Measurements from ENCODE around the gene ZNF532.
"Not testable (repeated sequence)": the region's sequence is repeated elsewhere in the genome, so short reads cannot be mapped to it uniquely, and the experiment has no call there.

Gene ZNF532

GRCh38 chr18:58852629-58853028 lies 12.0 kb upstream of the ZNF532 start:
- DNase-seq (ENCODE audit: extremely low read depth, low read depth): no peak
- TF ChIP-seq, protein P1, sequence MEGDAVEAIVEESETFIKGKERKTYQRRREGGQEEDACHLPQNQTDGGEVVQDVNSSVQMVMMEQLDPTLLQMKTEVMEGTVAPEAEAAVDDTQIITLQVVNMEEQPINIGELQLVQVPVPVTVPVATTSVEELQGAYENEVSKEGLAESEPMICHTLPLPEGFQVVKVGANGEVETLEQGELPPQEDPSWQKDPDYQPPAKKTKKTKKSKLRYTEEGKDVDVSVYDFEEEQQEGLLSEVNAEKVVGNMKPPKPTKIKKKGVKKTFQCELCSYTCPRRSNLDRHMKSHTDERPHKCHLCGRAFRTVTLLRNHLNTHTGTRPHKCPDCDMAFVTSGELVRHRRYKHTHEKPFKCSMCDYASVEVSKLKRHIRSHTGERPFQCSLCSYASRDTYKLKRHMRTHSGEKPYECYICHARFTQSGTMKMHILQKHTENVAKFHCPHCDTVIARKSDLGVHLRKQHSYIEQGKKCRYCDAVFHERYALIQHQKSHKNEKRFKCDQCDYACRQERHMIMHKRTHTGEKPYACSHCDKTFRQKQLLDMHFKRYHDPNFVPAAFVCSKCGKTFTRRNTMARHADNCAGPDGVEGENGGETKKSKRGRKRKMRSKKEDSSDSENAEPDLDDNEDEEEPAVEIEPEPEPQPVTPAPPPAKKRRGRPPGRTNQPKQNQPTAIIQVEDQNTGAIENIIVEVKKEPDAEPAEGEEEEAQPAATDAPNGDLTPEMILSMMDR (IDR thresholded peaks at IDR 0.05; ENCODE audit: low read depth, low read length): no peak

DNA sequence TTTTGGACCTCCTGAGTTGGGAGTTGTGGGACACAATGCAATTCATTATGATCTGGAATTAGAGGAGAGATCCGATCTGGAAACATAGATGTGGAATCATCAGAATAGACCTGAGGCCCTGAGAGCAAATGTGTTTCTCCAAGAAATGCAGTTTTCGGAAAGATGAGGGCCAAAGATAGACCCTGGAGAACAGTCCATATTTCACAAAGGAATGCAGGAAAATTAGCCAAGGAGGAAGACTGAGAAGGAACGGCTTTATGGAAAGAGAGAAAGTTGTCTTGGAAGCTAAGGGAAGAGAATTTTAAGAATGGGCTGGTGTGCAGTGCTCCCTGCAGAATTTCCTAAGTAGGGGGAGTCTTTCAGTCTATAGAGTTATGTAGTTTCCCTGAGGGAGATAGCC lies 11.1 kb upstream of the ZNF532 start:
- TF ChIP-seq, protein P1 (IDR thresholded peaks at IDR 0.05; ENCODE audit: low read depth, low read length): no peak
- DNase-seq (ENCODE audit: extremely low read depth, low read depth): no peak

DNA sequence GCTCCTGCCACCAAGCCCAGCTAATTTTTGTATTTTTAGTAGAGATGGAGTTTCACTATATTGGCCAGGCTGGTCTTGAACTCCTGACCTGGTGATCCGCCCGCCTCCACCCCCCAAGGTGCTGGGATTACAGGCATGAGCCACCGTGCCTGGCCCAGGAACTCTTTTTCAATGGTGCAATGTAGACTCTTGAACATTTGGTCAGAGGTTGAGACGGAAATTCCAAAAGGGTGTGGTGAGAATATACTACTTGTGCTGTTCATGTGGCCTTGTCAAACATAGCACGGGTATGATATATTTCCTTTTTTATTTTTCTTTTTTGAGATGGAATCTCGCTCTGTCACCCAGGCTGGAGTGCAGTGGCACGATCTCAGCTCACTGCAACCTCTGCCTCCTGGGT lies 9.2 kb upstream of the ZNF532 start:
- not testable (repeated sequence) for DNase-seq (ENCODE audit: extremely low read depth, low read depth)

DNA sequence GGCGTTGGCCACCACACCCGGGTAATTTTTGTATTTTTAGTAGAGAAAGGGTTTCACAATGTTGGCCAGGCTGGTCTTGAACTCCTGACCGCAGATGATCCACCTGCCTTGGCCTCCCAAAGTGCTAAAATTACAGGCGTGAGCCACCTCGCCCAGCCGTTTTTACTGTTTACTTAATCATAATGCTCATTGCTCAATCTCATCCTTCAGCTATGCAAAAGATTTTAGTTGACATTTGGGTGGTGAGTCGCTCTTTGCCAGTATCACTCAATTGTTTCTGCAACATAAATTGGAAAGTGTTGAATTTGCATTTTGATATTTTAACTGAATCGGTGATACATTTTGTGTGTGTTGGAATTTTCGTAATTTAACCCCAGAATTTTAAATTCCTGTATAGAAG lies 7.8 kb upstream of the ZNF532 start:
- TF ChIP-seq, protein P1 (IDR thresholded peaks at IDR 0.05; ENCODE audit: low read depth, low read length): no peak

DNA sequence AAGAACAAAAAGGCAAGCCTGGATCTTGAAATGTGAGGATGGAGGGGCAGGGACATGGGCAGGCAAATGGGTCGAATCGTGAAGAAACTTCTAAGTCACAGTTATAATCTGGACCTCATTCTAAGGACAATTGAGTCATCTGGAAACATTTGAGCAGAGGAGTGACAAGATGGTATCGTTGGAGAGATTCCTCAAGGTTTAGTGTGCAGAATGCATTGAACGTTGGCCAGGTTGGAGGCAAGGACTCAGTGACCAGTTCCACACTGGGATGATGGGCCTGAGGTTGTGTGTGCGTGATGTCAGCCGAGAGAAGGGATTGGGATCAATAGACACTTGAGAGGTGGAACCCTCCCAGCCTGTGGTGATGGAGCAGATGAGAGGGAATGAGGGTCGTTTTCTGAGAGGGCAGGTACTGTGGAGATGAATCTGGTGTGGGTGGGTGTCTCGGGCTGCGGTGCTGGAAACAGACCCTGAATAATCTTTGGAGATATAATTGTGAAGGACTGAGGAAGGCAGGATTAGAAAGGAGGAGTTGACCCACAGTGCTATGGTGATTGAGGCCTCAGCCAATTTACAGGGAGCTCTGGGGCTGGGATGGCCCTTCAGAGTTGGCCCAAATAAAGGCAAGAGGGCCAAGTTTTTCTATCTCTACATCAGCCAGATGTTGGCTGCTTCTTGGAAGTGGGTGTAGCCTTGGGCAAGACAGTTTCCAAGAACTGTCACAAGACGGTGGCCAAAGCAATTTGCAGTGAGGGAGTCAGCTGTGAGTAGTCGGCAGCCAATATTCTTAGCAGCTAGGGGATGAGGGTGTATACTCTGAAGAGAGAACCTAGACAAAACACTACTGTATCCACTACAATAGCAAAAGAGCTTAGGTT lies 5.8 kb upstream of the ZNF532 start:
- TF ChIP-seq, protein P1 (IDR thresholded peaks at IDR 0.05; ENCODE audit: low read depth, low read length): no peak
- DNase-seq (ENCODE audit: extremely low read depth, low read depth): no peak

More for the DNA sequence above, 7.8 kb upstream of the ZNF532 start:
- no peak for DNase-seq (ENCODE audit: extremely low read depth, low read depth)

GRCh38 chr18:58859907-58860306 lies 4.8 kb upstream of the ZNF532 start:
- TF ChIP-seq, protein P1 (IDR thresholded peaks at IDR 0.05; ENCODE audit: low read depth, low read length): no peak
- no peak for DNase-seq (ENCODE audit: extremely low read depth, low read depth)

GRCh38 chr18:58860747-58861231 lies 3.9 kb upstream of the ZNF532 start:
- TF ChIP-seq, protein P1 (IDR thresholded peaks at IDR 0.05; ENCODE audit: low read depth, low read length): no peak
- no peak for DNase-seq (ENCODE audit: extremely low read depth, low read depth)

Data from AG09319 (cell line).